COLO829 (cell line): Measurements from ENCODE around the gene SFMBT1.
A peak's percentile ranks its signal among the peaks of the same experiment; 100 is the strongest.

Experiments used
- DNase-seq: peaks from one replicate; pipeline ENCODE4 v3.0.0; 2012; ENCODE audit warnings: low spot score

SFMBT1 gene, protein sequence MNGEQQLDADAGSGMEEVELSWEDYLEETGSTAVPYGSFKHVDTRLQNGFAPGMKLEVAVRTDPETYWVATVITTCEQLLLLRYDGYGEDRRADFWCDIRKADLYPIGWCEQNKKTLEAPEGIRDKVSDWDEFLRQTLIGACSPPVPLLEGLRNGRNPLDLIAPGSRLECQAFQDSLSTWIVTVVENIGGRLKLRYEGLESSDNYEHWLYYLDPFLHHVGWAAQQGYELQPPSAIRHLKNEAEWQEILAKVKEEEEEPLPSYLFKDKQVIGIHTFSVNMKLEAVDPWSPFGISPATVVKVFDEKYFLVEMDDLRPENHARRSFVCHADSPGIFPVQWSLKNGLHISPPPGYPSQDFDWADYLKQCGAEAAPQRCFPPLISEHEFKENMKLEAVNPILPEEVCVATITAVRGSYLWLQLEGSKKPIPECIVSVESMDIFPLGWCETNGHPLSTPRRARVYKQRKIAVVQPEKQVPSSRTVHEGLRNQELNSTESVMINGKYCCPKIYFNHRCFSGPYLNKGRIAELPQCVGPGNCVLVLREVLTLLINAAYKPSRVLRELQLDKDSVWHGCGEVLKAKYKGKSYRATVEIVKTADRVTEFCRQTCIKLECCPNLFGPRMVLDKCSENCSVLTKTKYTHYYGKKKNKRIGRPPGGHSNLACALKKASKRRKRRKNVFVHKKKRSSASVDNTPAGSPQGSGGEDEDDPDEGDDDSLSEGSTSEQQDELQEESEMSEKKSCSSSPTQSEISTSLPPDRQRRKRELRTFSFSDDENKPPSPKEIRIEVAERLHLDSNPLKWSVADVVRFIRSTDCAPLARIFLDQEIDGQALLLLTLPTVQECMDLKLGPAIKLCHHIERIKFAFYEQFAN

DNA sequence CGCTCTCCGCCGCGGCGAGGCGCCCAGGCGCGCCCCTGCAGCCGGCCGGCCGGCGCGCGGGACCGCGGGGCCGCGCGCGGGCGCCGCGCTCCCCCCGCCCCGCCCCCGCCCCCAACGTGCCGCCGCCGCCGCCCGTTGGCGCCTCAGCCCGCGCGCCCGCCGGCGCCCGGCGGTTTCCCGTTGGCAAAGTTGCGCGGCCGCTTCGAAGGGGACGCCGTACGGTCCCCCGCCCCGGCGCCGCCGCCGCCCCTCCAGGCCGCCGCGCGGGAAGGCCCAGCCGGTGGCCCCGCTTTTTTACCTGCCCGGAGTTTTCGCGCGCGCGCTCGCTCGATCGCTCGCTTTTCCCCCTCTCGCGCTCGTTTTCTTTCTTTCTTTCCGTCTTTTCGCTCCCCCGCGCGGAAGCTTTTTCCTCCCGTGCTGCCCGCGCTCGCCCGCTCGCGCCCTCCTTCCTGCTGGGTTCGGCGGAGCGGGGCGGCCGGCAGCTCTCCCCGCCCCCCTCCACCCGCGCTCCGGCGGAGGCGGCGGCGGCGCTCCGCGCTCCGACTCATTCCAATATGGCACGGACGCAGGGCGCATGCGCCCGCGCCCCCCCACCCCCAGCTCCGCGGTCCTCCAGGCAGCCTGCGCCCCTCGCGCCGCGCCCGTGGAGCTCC, at the start of gene SFMBT1:
SFMBT1 (minus strand) TSS at position 556 of the 653 bp plus-strand sequence. CDS start 76,945 bp downstream, outside the sequence.
- peak; percentile 87 for DNase-seq

DNA sequence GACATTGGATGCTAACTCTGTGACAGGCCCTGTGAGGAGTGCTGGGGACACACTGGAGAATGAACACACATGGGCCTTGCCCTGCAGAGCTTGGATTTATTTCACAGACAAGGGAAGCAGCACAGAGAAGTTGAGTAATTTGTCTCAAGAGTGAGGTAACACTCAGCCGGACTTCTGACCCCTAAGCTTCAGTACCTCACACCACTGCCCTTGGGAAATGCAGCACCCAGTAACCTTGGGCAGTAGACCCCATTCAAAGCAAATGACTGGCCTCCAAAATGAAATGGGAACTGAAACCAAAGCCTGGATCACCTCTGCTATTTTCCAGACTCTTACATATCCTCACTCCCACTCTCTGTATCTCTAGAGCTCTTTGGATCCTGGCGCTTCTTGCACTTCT, 47.1 kb upstream of the SFMBT1 start:
- no peak for DNase-seq

GRCh38 chr3:53092216-53092615, 46.3 kb upstream of the SFMBT1 start:
- no peak for DNase-seq

GRCh38 chr3:53091011-53091410, 45.1 kb upstream of the SFMBT1 start:
- no peak for DNase-seq

GRCh38 chr3:53089511-53089910, 43.6 kb upstream of the SFMBT1 start:
- DNase-seq, result no peak

DNA sequence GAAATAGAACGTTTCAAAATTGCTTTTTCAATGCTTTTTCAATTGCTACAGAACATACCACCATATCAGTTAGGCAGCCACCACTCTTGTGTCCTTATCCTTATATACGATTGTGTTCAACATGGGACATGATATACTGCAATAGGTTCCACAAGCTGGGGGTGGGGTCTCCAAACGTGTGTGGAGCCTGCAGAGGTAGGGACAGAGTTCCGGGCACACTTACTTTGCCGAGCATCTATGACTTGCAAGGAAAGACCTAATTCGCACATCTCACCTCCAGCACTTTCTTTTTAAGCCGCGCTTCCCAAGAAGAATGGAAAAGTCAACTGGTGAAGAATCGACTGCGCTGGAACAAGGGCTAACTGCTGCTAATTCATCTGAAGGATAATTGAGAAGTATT, 39.6 kb upstream of the SFMBT1 start:
- DNase-seq, result no peak

- no peak for DNase-seq
Measured at GRCh38 chr3:53084310-53085001, 38.6 kb upstream of the SFMBT1 start.

- DNase-seq, result no peak
Measured at GRCh38 chr3:53083949-53084309, 38.1 kb upstream of the SFMBT1 start.

GRCh38 chr3:53083521-53083920, 37.6 kb upstream of the SFMBT1 start:
- no peak for DNase-seq

DNA sequence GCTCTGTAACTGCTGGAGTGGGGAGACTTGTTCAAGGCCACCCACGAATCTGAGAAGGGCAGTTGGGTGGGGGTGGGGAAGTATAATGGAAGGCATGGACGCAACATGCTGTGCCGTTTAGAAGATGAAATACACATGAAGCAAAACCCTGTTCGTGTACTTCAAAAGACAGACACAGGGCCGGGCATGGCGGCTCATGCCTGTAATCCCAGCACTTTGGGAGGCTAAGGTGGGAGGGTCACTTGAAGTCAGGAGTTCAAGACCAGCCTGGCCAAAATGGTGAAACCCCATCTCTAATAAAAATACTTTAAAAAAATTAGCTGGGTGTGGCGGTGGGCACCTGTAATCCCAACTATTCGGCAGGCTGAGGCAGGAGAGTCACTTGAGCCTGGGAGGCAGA, 36.9 kb upstream of the SFMBT1 start:
- no peak for DNase-seq

GRCh38 chr3:53081318-53081717, 35.4 kb upstream of the SFMBT1 start:
- DNase-seq, result no peak

- no peak for DNase-seq
Measured at GRCh38 chr3:53080612-53081205, 34.8 kb upstream of the SFMBT1 start.

- no peak for DNase-seq
Measured at GRCh38 chr3:53079791-53080555, 34.1 kb upstream of the SFMBT1 start.

- no peak for DNase-seq
Measured at GRCh38 chr3:53079147-53079546, 33.3 kb upstream of the SFMBT1 start.

GRCh38 chr3:53078656-53079055, 32.8 kb upstream of the SFMBT1 start:
- no peak for DNase-seq

DNA sequence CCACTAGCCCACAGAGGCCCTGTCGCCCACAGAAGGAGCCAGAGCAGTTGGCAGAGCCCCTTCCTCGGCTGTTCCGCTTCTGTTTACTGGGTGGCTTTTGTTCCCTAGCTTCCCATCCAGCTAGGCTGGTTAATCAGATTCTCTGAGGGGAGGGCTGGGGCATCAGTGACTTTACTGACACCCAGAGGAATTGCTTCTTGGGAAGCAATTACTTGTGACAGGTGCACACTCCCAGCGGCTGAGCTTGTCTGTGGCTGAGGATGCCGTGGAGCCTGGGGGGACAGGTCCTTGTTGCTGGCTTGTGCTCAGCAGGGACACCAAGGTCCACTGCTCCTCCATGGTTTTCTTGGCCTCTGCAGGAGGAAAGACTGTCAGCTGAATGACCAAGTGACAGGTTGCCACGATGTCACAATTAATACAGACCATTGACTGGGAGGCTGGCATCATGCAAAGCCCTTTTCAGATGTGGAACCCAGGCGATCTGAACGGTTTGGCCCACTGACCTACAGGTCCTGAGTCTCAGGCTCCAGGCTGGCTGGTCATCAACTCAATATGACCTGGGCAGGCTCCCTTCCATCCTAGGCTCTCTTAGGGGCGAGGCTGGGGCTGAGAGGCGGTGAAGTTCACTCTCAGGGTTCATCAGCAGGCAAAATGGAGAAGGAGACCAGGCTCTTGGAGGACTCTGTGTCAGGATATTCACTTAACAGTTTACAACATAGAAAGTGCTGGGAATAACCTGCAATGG, 31.8 kb upstream of the SFMBT1 start:
- no peak for DNase-seq

GRCh38 chr3:53075743-53076140, 29.9 kb upstream of the SFMBT1 start:
- DNase-seq, result no peak

GRCh38 chr3:53074761-53075742, 29.2 kb upstream of the SFMBT1 start:
- DNase-seq, result no peak

DNA sequence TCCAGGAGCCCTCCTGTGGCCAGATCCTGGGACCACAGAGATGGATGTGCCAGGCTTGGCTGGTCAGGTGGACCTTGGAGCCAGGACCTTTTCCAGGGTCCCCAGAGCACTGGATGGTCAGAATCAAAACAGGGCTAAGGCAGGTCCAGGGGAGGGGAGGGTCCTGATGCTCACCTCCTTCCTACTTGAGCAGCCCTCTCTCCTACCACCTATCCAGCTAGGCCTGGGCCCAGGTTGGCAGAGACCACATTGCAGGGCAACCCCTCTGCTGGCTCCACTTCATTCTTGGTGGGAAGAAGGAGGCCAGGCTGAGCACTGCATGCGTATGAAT, 28.5 kb upstream of the SFMBT1 start:
- DNase-seq, result no peak
